D721Med (cell line): ENCODE measurements around the gene CBX8.

Source experiments
- DNase-seq: peaks from one replicate; pipeline ENCODE4 v3.0.0; 2011; ENCODE audit warnings: low spot score; ENCODE audit not compliant: insufficient read length
- FAIRE-seq: peaks from 2 replicates; lab custom pipeline; 2011; peaks lifted over from hg19 to GRCh38; lab: Jason Lieb, UNC
- CTCF ChIP-seq: IDR thresholded peaks from 2 replicates; pipeline ENCODE4 v1.5.1; 2012; ENCODE audit warnings: mild to moderate bottlenecking, control low read depth; ENCODE audit not compliant: insufficient read depth; ENCODE audit errors: missing control alignments

CBX8 gene

GRCh38 chr17:79781736-79782575 lies 14.9 kb downstream of the CBX8 start:
- no peak for DNase-seq
- no peak for TF ChIP-seq CTCF
- FAIRE-seq: no peak

- FAIRE-seq: no peak
- DNase-seq: no peak
- TF ChIP-seq CTCF: no peak
Measured at GRCh38 chr17:79781012-79781650, 15.7 kb downstream of the CBX8 start.

GRCh38 chr17:79779661-79780365 lies 17.1 kb downstream of the CBX8 start:
- FAIRE-seq (no peak), DNase-seq (no peak)
- TF ChIP-seq CTCF: no peak

GRCh38 chr17:79779084-79779529 lies 17.8 kb downstream of the CBX8 start:
- no peak for FAIRE-seq
- TF ChIP-seq CTCF: no peak
- DNase-seq: no peak

- no peak for FAIRE-seq
- no peak for DNase-seq
- TF ChIP-seq CTCF: no peak
Measured at GRCh38 chr17:79778504-79779083, 18.3 kb downstream of the CBX8 start.

GRCh38 chr17:79777894-79778503 lies 18.9 kb downstream of the CBX8 start, which contains the start of gene CBX2:
TSS of gene CBX2 (plus strand) at chr17:79778148. CDS start at chr17:79778236, 88 bp downstream.
- peak; percentile 83 for DNase-seq
- no peak for FAIRE-seq
- no peak for TF ChIP-seq CTCF
